ENCODE results near the gene FHL5.

GRCh38 chr6:96522465-96523009, 40.4 kb upstream of the FHL5 start:
- TF ChIP-seq CTCF (IDR thresholded peaks at IDR 0.05) (no peak), POLR2A (IDR thresholded peaks at IDR 0.05) (no peak)
